NCI-H510A (cell line): ENCODE measurements around the gene TNFRSF11A.

Source experiments
- DNase-seq: peaks from one replicate; lab custom pipeline; 2025; lab: John Stamatoyannopoulos, UW

Gene TNFRSF11A

GRCh38 chr18:62325806-62326645, 916 bp downstream of the TNFRSF11A start:
- peak; percentile 31 for DNase-seq

- no peak for DNase-seq
Measured at GRCh38 chr18:62326646-62327348, 1.7 kb downstream of the TNFRSF11A start.

GRCh38 chr18:62327977-62328376, 2.9 kb downstream of the TNFRSF11A start:
- no peak for DNase-seq

- peak; percentile 12 for DNase-seq
Measured at GRCh38 chr18:62328586-62329525, 3.7 kb downstream of the TNFRSF11A start.

GRCh38 chr18:62329691-62330454, 4.8 kb downstream of the TNFRSF11A start:
- no peak for DNase-seq

- DNase-seq, result no peak
Measured at GRCh38 chr18:62330650-62331049, 5.5 kb downstream of the TNFRSF11A start.

GRCh38 chr18:62331581-62332356, 6.7 kb downstream of the TNFRSF11A start:
- DNase-seq, result no peak

- no peak for DNase-seq
Measured at GRCh38 chr18:62332431-62332830, 7.3 kb downstream of the TNFRSF11A start.

GRCh38 chr18:62332964-62333695, 8.0 kb downstream of the TNFRSF11A start:
- DNase-seq, result no peak

GRCh38 chr18:62334120-62334519, 9.0 kb downstream of the TNFRSF11A start:
- no peak for DNase-seq

- DNase-seq, result no peak
Measured at GRCh38 chr18:62335494-62335893, 10.4 kb downstream of the TNFRSF11A start.

GRCh38 chr18:62336618-62337017, 11.5 kb downstream of the TNFRSF11A start:
- no peak for DNase-seq

GRCh38 chr18:62337336-62337735, 12.2 kb downstream of the TNFRSF11A start:
- DNase-seq, result no peak

- no peak for DNase-seq
Measured at GRCh38 chr18:62338446-62339105, 13.5 kb downstream of the TNFRSF11A start.

- DNase-seq, result no peak
Measured at GRCh38 chr18:62339106-62339988, 14.2 kb downstream of the TNFRSF11A start.

GRCh38 chr18:62340996-62341395, 15.9 kb downstream of the TNFRSF11A start:
- DNase-seq, result no peak

- no peak for DNase-seq
Measured at GRCh38 chr18:62341473-62341872, 16.4 kb downstream of the TNFRSF11A start.

GRCh38 chr18:62342884-62343283, 17.8 kb downstream of the TNFRSF11A start:
- DNase-seq, result no peak
